Measurements from ENCODE around the gene SMCO2.

SMCO2 gene

GRCh38 chr12:27497446-27497845, 50.9 kb downstream of the SMCO2 start:
- no peak for DNase-seq (ENCODE audit: extremely low read depth in 1 of 2, low read depth in 1 of 2)

DNA sequence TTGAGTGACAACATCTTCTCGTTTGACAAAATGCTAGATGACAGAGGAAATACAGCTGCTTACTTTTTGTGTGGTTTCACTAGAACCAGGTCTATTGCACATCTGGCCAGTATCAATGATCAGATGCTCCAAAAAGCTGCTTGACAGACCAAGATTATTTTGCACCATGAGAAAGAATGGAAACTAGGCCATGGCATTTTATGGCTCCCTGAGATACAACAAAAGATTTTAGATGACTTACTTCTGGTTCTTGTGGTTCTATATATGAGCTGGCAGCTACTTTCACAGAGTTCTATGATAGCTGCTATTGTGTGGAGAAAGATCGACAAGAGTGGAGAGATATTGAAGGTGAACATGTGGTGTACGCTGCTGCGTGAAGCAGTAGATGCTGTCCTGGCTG, 51.6 kb downstream of the SMCO2 start:
- no peak for DNase-seq (ENCODE audit: extremely low read depth in 1 of 2, low read depth in 1 of 2)

- no peak for DNase-seq (ENCODE audit: extremely low read depth in 1 of 2, low read depth in 1 of 2)
These were observed 52.2 kb downstream of the SMCO2 start for GRCh38 chr12:27498761-27499160.

GRCh38 chr12:27499377-27499776, 52.8 kb downstream of the SMCO2 start:
- no peak for DNase-seq (ENCODE audit: extremely low read depth in 1 of 2, low read depth in 1 of 2)

- DNase-seq (ENCODE audit: extremely low read depth in 1 of 2, low read depth in 1 of 2), result no peak
These were observed 54.0 kb downstream of the SMCO2 start for GRCh38 chr12:27500546-27500945.

DNA sequence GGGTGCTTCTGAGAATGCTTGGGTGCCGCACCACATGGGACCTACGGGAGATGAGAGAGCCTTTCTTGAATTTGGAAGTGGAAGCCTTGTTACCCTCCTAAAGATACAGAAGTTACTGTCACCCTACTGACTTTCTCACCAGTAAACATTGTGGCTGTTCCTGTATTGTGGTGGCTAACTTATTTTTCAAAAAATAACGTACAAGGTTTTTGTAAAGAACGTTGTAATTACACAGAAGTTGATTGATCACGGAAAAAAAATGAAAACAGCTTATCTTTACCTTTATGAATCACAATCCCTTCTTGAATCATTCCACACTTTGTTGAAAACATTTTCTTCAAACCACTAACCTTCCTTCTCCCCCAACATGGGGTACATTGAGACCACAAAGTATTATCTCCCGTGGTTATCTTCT, 55.5 kb downstream of the SMCO2 start:
- DNase-seq (ENCODE audit: extremely low read depth in 1 of 2, low read depth in 1 of 2), result no peak

DNA sequence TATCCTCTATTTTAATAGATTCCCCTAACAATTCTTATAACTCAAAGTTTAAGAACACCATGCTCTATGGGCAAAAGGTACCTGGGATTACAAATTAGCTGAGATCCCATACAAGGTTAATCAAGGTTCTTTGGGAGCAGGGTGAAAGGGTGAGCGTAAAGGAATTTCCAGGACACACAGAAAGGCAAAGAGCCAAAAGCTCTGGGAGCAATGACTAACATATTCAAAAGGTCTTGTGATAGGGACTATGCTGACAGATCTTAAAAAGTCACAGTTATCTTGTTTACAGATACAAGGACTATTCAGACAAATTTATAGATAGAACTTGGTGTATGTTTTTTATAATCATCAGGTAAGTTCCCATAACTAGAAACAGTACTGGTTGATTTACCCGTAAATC, 58.0 kb downstream of the SMCO2 start:
- DNase-seq (ENCODE audit: extremely low read depth in 1 of 2, low read depth in 1 of 2), result no peak

GRCh38 chr12:27505109-27505508, 58.6 kb downstream of the SMCO2 start:
- no peak for DNase-seq (ENCODE audit: extremely low read depth in 1 of 2, low read depth in 1 of 2)

DNA sequence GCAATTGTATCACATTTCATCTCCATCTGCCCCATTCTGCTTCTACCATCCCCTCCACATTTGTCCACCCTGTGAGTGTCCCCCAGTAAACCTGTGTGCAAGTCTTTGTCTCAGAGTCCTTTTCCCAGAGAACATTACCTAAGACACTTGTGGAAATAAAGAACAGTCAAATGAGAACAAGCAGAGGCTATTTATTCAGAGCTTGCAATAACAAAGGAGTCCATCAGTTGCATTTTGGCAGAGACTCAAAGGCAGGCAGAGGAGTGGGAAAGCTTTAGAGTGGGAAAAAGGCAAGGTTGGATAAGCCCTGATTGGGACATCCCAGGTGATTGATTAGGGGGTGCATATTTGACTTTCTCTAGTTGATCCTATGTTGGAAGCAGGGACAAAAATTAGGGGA, 59.2 kb downstream of the SMCO2 start:
- DNase-seq (ENCODE audit: extremely low read depth in 1 of 2, low read depth in 1 of 2), result no peak

- no peak for DNase-seq (ENCODE audit: extremely low read depth in 1 of 2, low read depth in 1 of 2)
These were observed 60.2 kb downstream of the SMCO2 start for GRCh38 chr12:27506645-27507189.

DNA sequence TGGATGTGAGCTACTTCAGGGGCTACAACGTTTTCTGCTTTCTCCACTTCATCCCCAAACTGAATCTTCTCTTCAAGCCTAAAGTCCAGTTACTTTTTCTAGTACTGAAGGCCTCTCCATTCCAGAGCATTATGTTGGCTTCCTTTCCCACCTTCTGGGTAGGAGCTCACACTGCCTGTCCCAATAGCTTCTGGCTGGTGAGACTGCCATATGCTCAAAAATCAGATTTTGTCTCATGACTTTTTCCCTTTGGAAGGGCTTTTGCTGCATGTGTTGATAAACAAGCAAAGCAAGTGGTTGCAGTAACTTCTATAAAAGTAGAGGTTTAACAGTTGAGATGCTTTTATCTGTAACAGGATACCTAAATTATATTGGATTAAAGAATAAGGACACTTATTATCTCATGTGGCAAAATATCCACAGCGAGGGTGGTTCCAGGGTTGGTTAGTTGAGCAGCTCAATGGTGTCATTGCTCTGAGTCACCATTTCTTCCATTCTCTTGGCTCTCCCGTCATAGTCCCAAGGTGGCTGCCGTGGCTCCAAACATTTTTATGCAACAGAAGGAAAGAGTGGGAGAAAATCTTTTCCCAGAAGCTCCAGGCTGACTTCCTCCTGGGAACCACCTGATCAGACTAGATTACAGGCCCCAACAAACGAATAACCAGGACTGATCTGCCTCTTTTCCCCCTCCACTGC, 62.3 kb downstream of the SMCO2 start:
- DNase-seq (ENCODE audit: extremely low read depth in 1 of 2, low read depth in 1 of 2), result no peak

- no peak for DNase-seq (ENCODE audit: extremely low read depth in 1 of 2, low read depth in 1 of 2)
These were observed 64.6 kb downstream of the SMCO2 start for GRCh38 chr12:27511031-27511722.

GRCh38 chr12:27511723-27512045, 65.1 kb downstream of the SMCO2 start:
- no peak for DNase-seq (ENCODE audit: extremely low read depth in 1 of 2, low read depth in 1 of 2)

DNA sequence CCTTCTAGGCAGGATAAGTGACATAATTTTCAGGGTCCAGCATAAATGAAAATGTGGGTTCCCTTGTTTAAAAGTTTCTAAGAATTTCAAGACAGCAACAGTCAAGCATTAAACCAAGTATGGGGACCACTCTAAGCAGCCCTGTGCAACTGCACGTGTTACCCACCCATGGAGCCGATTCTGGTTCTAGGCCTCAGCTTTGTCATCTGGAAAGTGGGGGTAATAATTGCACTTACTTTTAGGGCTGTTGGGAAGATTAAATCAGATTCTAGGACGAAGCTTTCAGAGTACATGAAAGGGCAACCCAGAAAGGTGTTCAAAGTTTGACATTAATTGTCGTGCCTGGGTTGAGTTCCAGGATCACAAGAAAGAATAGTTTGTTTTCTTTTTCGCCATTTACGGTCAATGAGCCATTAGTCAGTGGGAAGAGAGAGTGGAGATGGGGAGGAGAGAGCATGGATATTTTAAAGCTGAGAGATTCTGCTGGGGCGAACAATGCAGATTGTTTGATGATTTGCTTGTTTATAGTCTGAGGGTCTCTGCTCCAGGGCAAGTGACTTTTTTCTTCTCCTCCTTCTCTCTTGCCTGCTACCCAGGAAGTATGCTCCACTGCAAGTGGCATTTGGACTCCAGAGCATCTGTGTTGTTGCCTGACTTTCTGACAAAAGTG, 66.8 kb downstream of the SMCO2 start:
- DNase-seq (ENCODE audit: extremely low read depth in 1 of 2, low read depth in 1 of 2), result no peak

- no peak for DNase-seq (ENCODE audit: extremely low read depth in 1 of 2, low read depth in 1 of 2)
These were observed 69.1 kb downstream of the SMCO2 start for GRCh38 chr12:27515671-27516070.

DNA sequence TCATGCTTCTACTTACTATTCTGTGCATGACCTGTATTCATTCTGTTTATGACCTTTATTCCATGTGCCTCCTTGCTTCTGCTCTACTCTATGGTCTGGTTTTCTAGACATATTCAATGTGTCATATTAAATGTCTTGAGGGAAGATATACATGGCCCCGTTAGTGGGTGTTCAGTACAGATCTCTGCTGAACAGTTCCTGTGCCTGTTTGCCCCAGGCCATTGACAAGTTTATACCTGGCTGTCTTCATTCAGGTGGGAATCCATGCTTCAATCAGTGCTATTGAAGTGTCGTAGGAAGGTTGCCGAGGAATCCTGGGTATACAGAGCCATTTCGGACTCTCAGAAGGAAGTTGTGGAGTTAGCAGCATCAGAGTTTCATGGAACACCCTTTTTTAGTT, 70.1 kb downstream of the SMCO2 start:
- no peak for DNase-seq (ENCODE audit: extremely low read depth in 1 of 2, low read depth in 1 of 2)

- DNase-seq (ENCODE audit: extremely low read depth in 1 of 2, low read depth in 1 of 2), result no peak
These were observed 71.0 kb downstream of the SMCO2 start for GRCh38 chr12:27517546-27517945.

DNA sequence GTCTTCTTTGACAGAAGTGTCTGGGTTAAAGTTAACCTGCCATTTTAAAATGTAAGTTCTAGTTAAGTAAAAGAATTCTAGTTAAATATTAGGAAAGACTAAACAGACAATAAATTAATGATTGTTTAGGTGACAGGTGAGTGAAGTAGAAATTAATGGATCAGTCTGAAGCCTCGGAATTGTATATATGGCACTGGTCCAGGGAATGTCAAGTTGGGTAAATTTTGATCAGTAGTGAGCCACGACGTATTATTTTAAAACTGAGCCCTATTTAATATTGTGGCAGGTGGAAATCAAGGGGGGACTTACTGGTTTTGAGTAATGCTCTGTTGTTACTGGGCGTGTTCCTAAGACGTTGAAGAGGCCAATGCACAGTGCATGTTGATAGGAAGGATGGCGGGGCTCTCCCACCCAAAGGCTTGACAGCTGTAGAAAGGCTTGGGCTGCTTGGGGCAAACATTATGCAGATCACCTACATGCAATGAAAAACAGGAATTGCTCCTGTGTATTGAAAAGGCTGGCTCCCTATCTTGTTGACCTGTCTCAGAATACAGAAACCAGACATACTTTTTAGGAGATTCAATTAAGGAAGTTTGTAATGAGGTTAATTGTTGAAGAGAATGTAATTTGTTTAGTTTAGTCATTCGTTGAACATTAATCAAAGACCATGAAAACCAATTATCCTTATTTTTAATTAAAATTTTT, 71.6 kb downstream of the SMCO2 start:
- no peak for DNase-seq (ENCODE audit: extremely low read depth in 1 of 2, low read depth in 1 of 2)

GRCh38 chr12:27521066-27521465, 74.5 kb downstream of the SMCO2 start:
- no peak for DNase-seq (ENCODE audit: extremely low read depth in 1 of 2, low read depth in 1 of 2)

DNA sequence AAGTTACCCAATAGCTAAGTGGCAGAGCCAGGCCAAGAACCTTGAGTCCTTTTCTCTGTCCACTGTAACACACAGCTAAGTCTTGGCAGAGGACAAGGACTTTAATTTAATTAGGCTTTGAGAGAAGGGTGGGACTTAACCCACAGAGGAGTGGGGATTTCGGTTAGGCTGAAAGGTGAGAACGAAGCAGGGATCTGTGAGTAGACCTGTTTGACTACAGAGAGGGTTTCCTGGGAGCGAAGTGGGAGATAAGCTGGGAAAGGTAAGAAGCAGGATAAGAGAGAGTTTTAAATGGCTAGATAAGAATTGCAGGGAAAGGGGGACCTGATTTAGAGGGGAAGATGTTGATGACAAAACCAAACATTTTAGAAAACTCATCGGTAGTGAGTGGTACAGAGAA, 75.4 kb downstream of the SMCO2 start:
- no peak for DNase-seq (ENCODE audit: extremely low read depth in 1 of 2, low read depth in 1 of 2)

DNA sequence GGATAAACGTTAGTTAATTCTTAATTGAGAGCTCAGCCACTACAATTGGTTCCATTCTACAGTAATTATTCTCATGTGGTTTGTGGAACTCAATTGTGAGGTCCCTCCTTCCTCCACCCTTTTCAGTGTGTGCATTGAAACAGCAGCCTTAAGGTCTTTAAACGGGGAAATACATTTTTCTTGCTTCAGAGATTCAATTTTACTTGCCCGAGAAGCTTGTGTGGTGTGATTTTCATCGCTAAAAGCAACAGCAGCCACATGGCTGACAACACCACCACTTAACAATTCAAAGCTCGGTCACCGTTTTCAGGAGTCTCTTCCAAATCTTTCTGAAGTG, 76.7 kb downstream of the SMCO2 start:
- DNase-seq (ENCODE audit: extremely low read depth in 1 of 2, low read depth in 1 of 2), result no peak
